22Rv1 (cell line): ENCODE data around the gene GRIN3A.

Experiments used
- ZFX ChIP-seq: fragments of 450-650 bp; IDR thresholded peaks from 2 replicates; pipeline ENCODE4 v1.6.1; 2017; ENCODE audit warnings: antibody characterized with exemption, borderline replicate concordance
- TF ChIP-seq, protein P1 (sequence below): fragments of 450-650 bp; IDR thresholded peaks from 2 replicates; pipeline ENCODE4 v1.5.1; 2017; ENCODE audit warnings: mild to moderate bottlenecking

DNA sequence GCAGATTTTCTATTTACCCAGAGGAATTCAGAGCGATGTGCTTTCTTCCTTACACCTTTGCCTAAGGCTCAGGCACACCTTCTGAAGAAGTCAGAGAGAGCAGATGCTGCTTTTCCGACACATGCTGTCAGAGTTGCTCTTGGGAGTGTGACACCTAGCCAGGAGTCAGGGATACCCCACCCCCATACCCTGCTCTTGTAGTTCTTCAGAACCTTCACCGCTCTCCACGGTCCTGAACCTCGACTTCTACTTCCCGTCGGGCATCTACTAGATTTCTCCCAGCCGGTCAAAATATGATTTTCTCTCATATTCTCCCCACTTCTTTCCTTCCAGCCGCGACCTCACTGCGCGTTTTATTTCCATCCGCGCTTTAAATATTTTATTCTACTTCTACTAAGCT lies 1.7 kb downstream of the GRIN3A start:
- TF ChIP-seq, protein P1, sequence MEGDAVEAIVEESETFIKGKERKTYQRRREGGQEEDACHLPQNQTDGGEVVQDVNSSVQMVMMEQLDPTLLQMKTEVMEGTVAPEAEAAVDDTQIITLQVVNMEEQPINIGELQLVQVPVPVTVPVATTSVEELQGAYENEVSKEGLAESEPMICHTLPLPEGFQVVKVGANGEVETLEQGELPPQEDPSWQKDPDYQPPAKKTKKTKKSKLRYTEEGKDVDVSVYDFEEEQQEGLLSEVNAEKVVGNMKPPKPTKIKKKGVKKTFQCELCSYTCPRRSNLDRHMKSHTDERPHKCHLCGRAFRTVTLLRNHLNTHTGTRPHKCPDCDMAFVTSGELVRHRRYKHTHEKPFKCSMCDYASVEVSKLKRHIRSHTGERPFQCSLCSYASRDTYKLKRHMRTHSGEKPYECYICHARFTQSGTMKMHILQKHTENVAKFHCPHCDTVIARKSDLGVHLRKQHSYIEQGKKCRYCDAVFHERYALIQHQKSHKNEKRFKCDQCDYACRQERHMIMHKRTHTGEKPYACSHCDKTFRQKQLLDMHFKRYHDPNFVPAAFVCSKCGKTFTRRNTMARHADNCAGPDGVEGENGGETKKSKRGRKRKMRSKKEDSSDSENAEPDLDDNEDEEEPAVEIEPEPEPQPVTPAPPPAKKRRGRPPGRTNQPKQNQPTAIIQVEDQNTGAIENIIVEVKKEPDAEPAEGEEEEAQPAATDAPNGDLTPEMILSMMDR = no peak
- no peak for TF ChIP-seq ZFX
